ENCODE data around the gene TMEM151B.

The TMEM151B gene

DNA sequence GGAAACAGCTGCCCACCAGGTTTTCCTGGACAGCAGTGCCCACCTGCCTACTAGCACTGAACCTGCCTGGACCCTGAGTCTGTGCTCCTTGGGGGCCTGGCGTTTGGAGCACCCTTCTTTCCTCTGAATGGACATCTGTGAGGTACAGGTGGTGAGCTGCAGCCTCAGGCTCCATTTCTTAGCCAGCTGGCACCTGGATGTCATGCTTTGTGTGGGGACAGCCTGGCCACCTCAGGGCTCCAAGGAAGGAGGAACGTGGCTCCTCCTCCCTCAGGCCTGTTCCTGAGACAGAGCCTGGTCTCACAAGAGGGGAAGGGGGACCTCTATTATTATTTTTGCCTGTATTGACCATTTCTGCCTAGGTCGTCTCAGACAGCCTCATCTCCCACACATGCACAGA lies 8.1 kb downstream of the TMEM151B start:
- DNase-seq (ENCODE audit: low read depth) = no peak
- no peak overlapping the region for H3K4me3 ChIP-seq (replicated peaks; ENCODE audit: low read depth, low read length)
- TF ChIP-seq, protein P1, sequence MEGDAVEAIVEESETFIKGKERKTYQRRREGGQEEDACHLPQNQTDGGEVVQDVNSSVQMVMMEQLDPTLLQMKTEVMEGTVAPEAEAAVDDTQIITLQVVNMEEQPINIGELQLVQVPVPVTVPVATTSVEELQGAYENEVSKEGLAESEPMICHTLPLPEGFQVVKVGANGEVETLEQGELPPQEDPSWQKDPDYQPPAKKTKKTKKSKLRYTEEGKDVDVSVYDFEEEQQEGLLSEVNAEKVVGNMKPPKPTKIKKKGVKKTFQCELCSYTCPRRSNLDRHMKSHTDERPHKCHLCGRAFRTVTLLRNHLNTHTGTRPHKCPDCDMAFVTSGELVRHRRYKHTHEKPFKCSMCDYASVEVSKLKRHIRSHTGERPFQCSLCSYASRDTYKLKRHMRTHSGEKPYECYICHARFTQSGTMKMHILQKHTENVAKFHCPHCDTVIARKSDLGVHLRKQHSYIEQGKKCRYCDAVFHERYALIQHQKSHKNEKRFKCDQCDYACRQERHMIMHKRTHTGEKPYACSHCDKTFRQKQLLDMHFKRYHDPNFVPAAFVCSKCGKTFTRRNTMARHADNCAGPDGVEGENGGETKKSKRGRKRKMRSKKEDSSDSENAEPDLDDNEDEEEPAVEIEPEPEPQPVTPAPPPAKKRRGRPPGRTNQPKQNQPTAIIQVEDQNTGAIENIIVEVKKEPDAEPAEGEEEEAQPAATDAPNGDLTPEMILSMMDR (IDR thresholded peaks at IDR 0.05; ENCODE audit: low read length, missing control alignments) = no peak

DNA sequence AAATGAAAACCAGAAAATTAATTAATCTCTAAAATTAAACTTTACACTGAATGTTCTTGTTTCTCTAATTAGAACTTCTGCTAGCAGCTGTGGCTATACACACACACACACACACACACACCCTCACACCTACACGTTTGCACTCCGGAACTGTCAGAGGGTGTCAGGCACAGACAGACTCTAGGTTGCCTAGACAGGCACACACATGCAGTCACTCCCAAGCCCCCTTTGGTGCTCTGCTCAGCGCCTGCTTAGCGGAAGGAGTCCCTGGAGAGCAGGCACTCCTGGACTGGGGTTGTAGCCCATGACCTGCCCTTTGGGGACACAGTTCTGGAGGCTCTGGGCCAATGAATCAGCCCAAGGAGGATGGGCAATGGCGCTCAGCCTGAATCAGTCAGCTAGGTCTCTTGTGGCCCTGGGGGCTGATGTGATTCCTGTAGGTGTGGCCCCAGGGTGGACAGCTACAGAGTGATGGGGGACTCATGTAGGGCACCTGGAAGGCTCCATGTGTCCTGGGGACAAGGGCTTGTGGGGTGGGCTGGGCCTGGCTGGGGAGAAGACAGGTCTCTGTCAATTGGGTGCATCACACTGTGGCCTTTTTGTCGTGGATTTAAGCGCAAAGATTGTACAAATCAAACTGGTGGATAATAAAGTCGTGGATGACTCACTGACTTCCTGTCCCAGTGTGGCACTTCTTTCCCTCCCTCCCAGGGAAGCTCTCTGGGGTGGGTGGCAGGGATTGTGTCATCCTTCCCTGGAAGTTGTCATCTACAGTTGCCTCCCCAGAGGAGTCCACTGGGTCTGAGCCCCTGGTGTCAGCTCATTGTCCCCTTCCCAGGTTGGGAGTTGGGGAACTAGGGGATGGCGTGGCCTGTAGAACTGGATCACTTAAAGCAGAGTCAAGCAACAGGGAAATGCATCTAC lies 8.8 kb downstream of the TMEM151B start:
- TF ChIP-seq, protein P1 (IDR thresholded peaks at IDR 0.05; ENCODE audit: low read length, missing control alignments) = no peak
- DNase-seq (ENCODE audit: low read depth) = no peak
- no peak overlapping the region for H3K4me3 ChIP-seq (replicated peaks; ENCODE audit: low read depth, low read length)

DNA sequence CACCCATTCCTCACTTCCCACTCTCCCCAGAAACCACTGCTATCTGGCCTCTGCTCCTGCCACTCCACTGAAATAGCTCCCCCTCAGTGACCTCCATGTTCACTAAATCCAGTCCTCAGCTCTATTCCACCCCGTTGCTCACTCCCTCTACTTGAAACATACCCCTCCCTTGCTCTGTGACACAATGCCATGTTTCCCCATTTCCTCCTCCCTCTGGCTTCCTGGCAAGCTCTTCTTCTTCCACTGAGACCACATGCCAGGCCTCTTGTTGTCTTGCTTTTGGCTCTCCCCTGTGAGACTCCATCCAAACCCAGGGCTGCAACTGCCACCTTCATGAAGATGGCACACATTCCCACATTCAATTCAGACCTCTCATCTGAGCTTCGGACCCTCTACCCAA lies 13.9 kb downstream of the TMEM151B start:
- TF ChIP-seq, protein P1 (IDR thresholded peaks at IDR 0.05; ENCODE audit: low read length, missing control alignments) = no peak
- no peak overlapping the region for H3K4me3 ChIP-seq (replicated peaks; ENCODE audit: low read depth, low read length)
- DNase-seq (ENCODE audit: low read depth) = no peak

DNA sequence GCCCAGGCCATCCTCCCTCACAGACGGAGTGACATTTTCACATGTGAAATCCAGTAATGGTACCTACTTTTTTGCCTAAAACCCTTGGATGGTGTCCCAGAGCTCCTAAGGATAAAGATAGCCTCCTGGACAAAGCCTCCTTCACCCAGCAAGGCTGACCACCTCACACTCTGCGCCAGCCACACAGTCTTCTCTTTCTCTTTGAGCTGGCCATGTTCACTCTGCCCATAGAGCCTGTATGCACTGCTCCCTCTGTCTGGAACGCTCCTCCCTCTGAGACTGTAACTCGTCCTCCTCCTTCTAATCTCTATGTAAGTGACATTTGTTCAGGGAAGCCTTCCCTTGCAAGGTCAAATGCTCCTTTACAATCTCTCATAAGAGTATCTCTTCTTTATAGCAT lies 14.6 kb downstream of the TMEM151B start:
- DNase-seq (ENCODE audit: low read depth) = no peak
- H3K4me3 ChIP-seq (replicated peaks; ENCODE audit: low read depth, low read length) = no peak overlapping the region
- TF ChIP-seq, protein P1 (IDR thresholded peaks at IDR 0.05; ENCODE audit: low read length, missing control alignments) = no peak

DNA sequence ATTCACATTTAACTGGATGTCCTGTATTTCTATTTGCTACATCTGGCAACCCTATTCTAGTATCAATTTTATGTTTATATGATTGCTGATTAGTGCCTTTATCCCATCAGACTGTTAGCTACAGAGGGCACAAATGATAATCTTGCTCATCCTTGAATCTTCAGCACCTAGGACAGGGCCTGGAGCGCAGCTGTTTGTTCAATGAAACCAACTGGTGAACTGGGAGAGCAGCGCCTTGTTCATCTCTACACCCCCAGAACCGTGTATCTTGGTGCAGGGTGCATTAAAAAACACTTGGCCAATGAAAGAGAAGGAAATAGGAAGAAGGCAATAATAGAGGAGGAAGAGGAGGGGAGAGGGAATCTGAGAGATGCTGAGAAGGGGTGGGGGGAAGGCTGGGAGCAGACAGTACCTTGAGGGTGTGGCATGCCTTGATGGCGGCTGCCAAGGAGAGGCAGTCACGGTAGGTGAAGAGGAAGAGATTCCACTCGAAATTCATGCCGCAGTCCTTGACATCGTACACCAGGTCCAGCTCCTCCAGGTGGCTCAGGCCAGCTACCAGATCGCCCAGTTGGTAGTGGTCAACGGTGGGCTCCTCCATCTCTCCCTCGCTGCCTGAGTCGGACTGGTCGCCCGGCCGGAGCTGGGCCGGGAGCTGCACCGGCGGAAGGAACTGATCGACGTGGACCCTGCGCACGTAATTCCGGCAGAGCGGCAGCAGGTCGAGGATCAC lies 15.5 kb downstream of the TMEM151B start:
- peak; percentile 46 for DNase-seq (ENCODE audit: low read depth)
- no peak overlapping the region for H3K4me3 ChIP-seq (replicated peaks; ENCODE audit: low read depth, low read length)
- TF ChIP-seq, protein P1 (IDR thresholded peaks at IDR 0.05; ENCODE audit: low read length, missing control alignments) = no peak

DNA sequence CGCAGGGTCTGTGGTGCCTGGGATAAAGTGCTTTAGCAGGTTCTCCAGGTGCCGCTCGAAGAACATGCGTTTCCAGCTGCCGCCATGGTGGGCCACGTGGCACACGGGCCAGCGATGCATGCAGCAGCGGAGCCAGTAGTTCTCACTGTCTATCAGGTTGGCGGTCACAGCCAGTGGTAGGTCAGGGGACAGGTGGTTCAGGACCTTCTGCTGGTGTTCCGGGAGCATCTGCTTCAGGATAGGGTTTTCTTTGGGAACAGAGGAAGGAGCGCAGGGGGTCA lies 16.0 kb downstream of the TMEM151B start:
- DNase-seq (ENCODE audit: low read depth) = no peak
- H3K4me3 ChIP-seq (replicated peaks; ENCODE audit: low read depth, low read length) = no peak overlapping the region
- TF ChIP-seq, protein P1 (IDR thresholded peaks at IDR 0.05; ENCODE audit: low read length, missing control alignments) = no peak
